Measurements from ENCODE around the gene INTS3.
A peak's percentile ranks its signal among the peaks of the same experiment; 100 is the strongest.

INTS3 gene

GRCh38 chr1:153748903-153749302 is 21.1 kb downstream of the INTS3 start:
- TF ChIP-seq SUZ12 (IDR thresholded peaks at IDR 0.05; ENCODE audit: extremely low read depth, insufficient read depth, insufficient read length) (no peak), ZNF274 (IDR thresholded peaks at IDR 0.05; ENCODE audit: low read depth, low read length) (no peak), YY1 (IDR thresholded peaks at IDR 0.05; ENCODE audit: insufficient read depth, insufficient read length) (no peak)
- Histone ChIP-seq H3K4me1 (ENCODE audit: insufficient read depth, insufficient read length) (peaks cover 18% of the 10 kb centered on the region), H3K9me3 (ENCODE audit: insufficient read depth, low read length) (no peaks in the 10 kb centered on the region), H3K36me3 (ENCODE audit: insufficient read depth, insufficient read length, low read length) (peaks cover 75% of the 10 kb centered on the region), H3K4me3 (ENCODE audit: insufficient read length, low read depth) (no peak overlapping the region), H3K9ac (ENCODE audit: insufficient read length, low read depth) (no peak overlapping the region), H3K27me3 (ENCODE audit: insufficient read depth, insufficient read length) (no peaks in the 10 kb centered on the region)
- no peak for DNase-seq (ENCODE audit: low read depth, low spot score)

GRCh38 chr1:153749408-153750005 is 21.7 kb downstream of the INTS3 start:
- H3K4me1 ChIP-seq (ENCODE audit: insufficient read depth, insufficient read length): peaks cover 12% of the 10 kb centered on the region
- no peak overlapping the region for H3K4me3 ChIP-seq (ENCODE audit: insufficient read length, low read depth)
- DNase-seq (ENCODE audit: low read depth, low spot score): peak; percentile 75
- H3K27me3 ChIP-seq (ENCODE audit: insufficient read depth, insufficient read length): no peaks in the 10 kb centered on the region
- TF ChIP-seq ZNF274 (IDR thresholded peaks at IDR 0.05; ENCODE audit: low read depth, low read length): no peak
- no peak for TF ChIP-seq YY1 (IDR thresholded peaks at IDR 0.05; ENCODE audit: insufficient read depth, insufficient read length)
- no peak for TF ChIP-seq SUZ12 (IDR thresholded peaks at IDR 0.05; ENCODE audit: extremely low read depth, insufficient read depth, insufficient read length)
- peaks cover 75% of the 10 kb centered on the region for H3K36me3 ChIP-seq (ENCODE audit: insufficient read depth, insufficient read length, low read length)
- no peaks in the 10 kb centered on the region for H3K9me3 ChIP-seq (ENCODE audit: insufficient read depth, low read length)
- H3K9ac ChIP-seq (ENCODE audit: insufficient read length, low read depth): no peak overlapping the region

GRCh38 chr1:153750026-153750995 is 22.5 kb downstream of the INTS3 start:
- no peaks in the 10 kb centered on the region for H3K27me3 ChIP-seq (ENCODE audit: insufficient read depth, insufficient read length)
- H3K4me3 ChIP-seq (ENCODE audit: insufficient read length, low read depth): no peak overlapping the region
- TF ChIP-seq SUZ12 (IDR thresholded peaks at IDR 0.05; ENCODE audit: extremely low read depth, insufficient read depth, insufficient read length): no peak
- no peak for TF ChIP-seq ZNF274 (IDR thresholded peaks at IDR 0.05; ENCODE audit: low read depth, low read length)
- TF ChIP-seq YY1 (IDR thresholded peaks at IDR 0.05; ENCODE audit: insufficient read depth, insufficient read length): no peak
- DNase-seq (ENCODE audit: low read depth, low spot score): no peak
- H3K9me3 ChIP-seq (ENCODE audit: insufficient read depth, low read length): no peaks in the 10 kb centered on the region
- peaks cover 80% of the 10 kb centered on the region for H3K36me3 ChIP-seq (ENCODE audit: insufficient read depth, insufficient read length, low read length)
- no peak overlapping the region for H3K9ac ChIP-seq (ENCODE audit: insufficient read length, low read depth)
- H3K4me1 ChIP-seq (ENCODE audit: insufficient read depth, insufficient read length): peaks cover 11% of the 10 kb centered on the region

- no peak for DNase-seq (ENCODE audit: low read depth, low spot score)
- Histone ChIP-seq H3K36me3 (ENCODE audit: insufficient read depth, insufficient read length, low read length) (peaks cover 90% of the 10 kb centered on the region), H3K4me3 (ENCODE audit: insufficient read length, low read depth) (no peak overlapping the region), H3K4me1 (ENCODE audit: insufficient read depth, insufficient read length) (peaks cover 3% of the 10 kb centered on the region), H3K27me3 (ENCODE audit: insufficient read depth, insufficient read length) (no peaks in the 10 kb centered on the region), H3K9me3 (ENCODE audit: insufficient read depth, low read length) (no peaks in the 10 kb centered on the region), H3K9ac (ENCODE audit: insufficient read length, low read depth) (no peak overlapping the region)
- TF ChIP-seq SUZ12 (IDR thresholded peaks at IDR 0.05; ENCODE audit: extremely low read depth, insufficient read depth, insufficient read length): no peak
- no peak for TF ChIP-seq ZNF274 (IDR thresholded peaks at IDR 0.05; ENCODE audit: low read depth, low read length)
- TF ChIP-seq YY1 (IDR thresholded peaks at IDR 0.05; ENCODE audit: insufficient read depth, insufficient read length): no peak
These were observed 24.2 kb downstream of the INTS3 start for GRCh38 chr1:153752072-153752471.

GRCh38 chr1:153752571-153753195 is 24.8 kb downstream of the INTS3 start:
- H3K27me3 ChIP-seq (ENCODE audit: insufficient read depth, insufficient read length): no peaks in the 10 kb centered on the region
- DNase-seq (ENCODE audit: low read depth, low spot score): no peak
- H3K4me3 ChIP-seq (ENCODE audit: insufficient read length, low read depth): no peak overlapping the region
- H3K4me1 ChIP-seq (ENCODE audit: insufficient read depth, insufficient read length): peaks cover 6% of the 10 kb centered on the region
- no peaks in the 10 kb centered on the region for H3K9me3 ChIP-seq (ENCODE audit: insufficient read depth, low read length)
- TF ChIP-seq SUZ12 (IDR thresholded peaks at IDR 0.05; ENCODE audit: extremely low read depth, insufficient read depth, insufficient read length) (no peak), ZNF274 (IDR thresholded peaks at IDR 0.05; ENCODE audit: low read depth, low read length) (no peak), YY1 (IDR thresholded peaks at IDR 0.05; ENCODE audit: insufficient read depth, insufficient read length) (no peak)
- peaks cover 90% of the 10 kb centered on the region for H3K36me3 ChIP-seq (ENCODE audit: insufficient read depth, insufficient read length, low read length)
- no peak overlapping the region for H3K9ac ChIP-seq (ENCODE audit: insufficient read length, low read depth)

- no peak overlapping the region for H3K4me3 ChIP-seq (ENCODE audit: insufficient read length, low read depth)
- TF ChIP-seq YY1 (IDR thresholded peaks at IDR 0.05; ENCODE audit: insufficient read depth, insufficient read length): no peak
- TF ChIP-seq SUZ12 (IDR thresholded peaks at IDR 0.05; ENCODE audit: extremely low read depth, insufficient read depth, insufficient read length): no peak
- TF ChIP-seq ZNF274 (IDR thresholded peaks at IDR 0.05; ENCODE audit: low read depth, low read length): no peak
- no peak overlapping the region for H3K9ac ChIP-seq (ENCODE audit: insufficient read length, low read depth)
- no peak for DNase-seq (ENCODE audit: low read depth, low spot score)
- H3K9me3 ChIP-seq (ENCODE audit: insufficient read depth, low read length): no peaks in the 10 kb centered on the region
- no peaks in the 10 kb centered on the region for H3K27me3 ChIP-seq (ENCODE audit: insufficient read depth, insufficient read length)
- H3K4me1 ChIP-seq (ENCODE audit: insufficient read depth, insufficient read length): peaks cover 4% of the 10 kb centered on the region
- peaks cover 86% of the 10 kb centered on the region for H3K36me3 ChIP-seq (ENCODE audit: insufficient read depth, insufficient read length, low read length)
These were observed 26.4 kb downstream of the INTS3 start for GRCh38 chr1:153754266-153754665.

- Histone ChIP-seq H3K27me3 (ENCODE audit: insufficient read depth, insufficient read length) (no peaks in the 10 kb centered on the region), H3K4me1 (ENCODE audit: insufficient read depth, insufficient read length) (peaks cover 3% of the 10 kb centered on the region), H3K36me3 (ENCODE audit: insufficient read depth, insufficient read length, low read length) (peaks cover 89% of the 10 kb centered on the region), H3K9me3 (ENCODE audit: insufficient read depth, low read length) (no peaks in the 10 kb centered on the region), H3K4me3 (ENCODE audit: insufficient read length, low read depth) (no peak overlapping the region), H3K9ac (ENCODE audit: insufficient read length, low read depth) (no peak overlapping the region)
- no peak for DNase-seq (ENCODE audit: low read depth, low spot score)
- TF ChIP-seq SUZ12 (IDR thresholded peaks at IDR 0.05; ENCODE audit: extremely low read depth, insufficient read depth, insufficient read length) (no peak), ZNF274 (IDR thresholded peaks at IDR 0.05; ENCODE audit: low read depth, low read length) (no peak), YY1 (IDR thresholded peaks at IDR 0.05; ENCODE audit: insufficient read depth, insufficient read length) (no peak)
These were observed 32.6 kb downstream of the INTS3 start for GRCh38 chr1:153760440-153760839.
